Bone marrow (tissue), 2 donors: ENCODE results near the gene UPK3BL2.
"Not testable (repeated sequence)": the region's sequence is repeated elsewhere in the genome, so short reads cannot be mapped to it uniquely, and the experiment has no call there.

Experiments used
- DNase-seq, 2 donors: peaks; one replicate each; lab custom pipeline; 2025; lab: John Stamatoyannopoulos, UW

UPK3BL2 gene

DNA sequence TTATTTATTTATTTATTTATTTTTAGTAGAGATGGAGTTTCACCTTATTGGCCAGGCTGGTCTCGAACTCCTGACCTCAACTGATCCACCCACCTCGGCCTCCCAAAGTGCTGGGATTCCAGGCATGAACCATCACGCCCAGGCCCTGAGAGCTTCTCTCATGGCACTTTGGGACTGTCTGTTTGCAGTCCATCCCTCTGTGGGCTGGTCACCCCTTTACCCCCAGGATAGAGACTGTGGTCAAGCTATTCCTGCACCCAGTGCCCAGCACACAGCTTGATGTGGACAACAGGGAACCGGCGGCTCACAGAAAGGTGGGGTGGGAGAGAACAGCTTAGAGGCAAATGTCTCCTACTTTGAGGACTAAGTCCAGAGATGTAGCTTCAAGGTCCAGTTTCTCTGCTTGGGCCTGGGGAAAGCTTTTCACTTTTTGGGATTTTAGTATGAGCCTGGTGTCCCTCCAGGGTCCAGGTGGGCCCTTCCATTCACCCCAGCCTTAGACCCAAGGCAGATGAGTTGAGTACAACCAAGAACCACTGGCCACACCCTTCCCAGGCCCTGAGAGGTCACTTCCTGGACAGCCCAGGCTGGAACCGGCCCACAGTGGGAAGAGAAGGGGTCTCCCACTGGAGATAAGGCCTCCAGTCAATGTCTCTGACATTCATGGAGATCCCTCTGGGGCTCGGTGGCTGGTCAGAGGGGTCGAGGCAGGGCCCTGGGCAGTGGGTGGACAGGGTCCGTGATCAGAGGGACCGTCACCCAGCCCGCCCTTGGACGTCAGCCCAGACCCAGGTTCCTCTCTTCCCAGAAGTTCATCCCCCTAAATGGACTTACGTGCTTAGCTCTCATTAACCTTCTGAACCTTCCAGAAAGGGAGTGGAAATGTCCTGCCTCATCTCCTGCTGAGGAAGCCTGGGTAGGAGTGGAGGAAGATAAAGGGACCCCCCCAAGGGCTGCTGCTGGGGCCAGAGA lies 15.4 kb downstream of the UPK3BL2 start:
- DNase-seq = not testable (repeated sequence)

DNA sequence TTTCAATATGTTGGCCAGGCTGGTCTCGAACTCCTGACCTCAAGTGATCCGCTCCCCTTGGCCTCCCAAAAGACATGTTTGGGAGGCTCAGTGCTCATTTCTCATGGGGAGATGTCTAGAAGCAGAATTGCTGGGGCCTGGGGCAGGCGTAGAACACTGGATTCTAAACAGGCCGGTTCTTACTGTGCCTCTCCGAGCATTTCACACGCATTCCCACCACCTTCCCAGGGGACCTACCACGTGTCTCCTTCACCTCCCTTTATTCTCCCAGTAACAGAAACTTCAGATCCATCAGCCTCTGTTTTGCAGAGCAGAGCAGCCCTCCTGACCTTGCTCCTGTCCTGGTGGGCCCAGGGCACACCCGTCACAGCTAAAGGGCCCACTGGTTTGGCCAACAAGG lies 16.3 kb downstream of the UPK3BL2 start:
- not testable (repeated sequence) for DNase-seq

DNA sequence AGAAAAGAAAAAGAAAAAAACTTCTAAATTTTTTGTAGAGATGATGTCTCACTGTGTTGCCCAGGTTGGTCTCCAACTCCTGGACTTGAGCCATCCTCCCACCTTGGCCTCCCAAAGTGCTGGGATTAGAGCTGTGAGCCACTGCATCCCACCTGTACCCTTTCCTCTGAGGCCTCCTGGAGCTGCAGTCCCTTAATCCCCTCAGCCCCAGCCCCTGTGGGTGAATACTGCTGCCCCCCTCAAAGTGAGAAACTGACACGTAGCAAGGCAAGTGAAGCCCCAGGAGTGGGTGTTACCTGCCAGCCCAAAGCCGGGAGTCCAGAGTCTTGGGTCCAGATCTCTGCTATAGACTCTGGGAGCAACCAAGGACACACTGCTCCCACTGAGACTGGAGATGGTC lies 18.7 kb downstream of the UPK3BL2 start:
- not testable (repeated sequence) for DNase-seq

DNA sequence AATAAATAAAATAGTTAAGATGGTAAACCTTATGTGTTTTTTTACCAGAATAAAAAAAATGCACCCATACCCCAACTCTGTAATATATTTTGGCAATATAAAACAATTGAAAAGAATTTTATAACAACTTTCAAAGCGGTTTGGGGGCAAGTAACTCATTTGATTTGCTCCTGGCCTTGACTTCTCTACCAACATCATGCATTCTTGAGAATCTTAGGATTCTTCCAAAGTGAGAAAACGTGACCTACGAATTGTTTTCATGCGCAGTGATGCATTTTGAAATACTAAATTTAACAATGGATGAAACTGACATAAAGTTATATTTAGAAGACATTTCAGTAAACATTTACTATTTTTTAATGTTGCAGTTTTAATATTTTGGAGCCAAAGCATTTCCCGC lies 22.7 kb downstream of the UPK3BL2 start:
- DNase-seq = not testable (repeated sequence)

DNA sequence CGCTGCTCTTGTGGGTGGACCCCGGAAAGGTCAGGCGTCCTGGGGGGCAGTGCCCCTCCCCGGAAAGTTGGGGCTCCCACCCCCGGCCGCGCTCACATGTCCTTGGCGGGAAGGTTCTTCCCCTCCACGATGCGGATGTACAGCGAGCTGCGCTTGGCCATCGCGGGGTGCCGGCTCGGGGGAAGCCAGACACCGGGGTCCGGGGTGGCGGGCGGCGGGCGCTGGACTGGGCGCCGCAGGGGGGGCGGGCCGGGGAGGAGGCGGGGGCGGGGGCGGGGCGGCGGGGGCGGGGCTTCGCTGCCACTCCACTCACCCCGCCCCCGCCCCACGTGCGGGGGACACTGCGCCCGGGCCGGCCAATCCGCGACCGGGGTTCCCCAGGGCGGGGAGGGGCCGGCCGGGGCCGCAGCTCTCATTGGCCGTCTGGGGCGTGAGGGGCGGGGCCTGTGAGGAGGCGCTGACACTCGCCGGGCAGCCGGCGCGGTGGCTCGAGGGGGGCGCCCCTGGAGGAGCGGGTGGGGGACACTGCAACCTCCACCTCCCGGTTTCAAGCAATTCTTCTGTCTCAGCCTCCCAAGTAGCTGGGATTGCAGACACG lies 25.8 kb downstream of the UPK3BL2 start, which contains the start of gene RASA4B:
TSS of gene RASA4B (minus strand) at position 228 of the 598 bp plus-strand sequence. CDS start at position 161, 67 bp downstream.
- DNase-seq = not testable (repeated sequence)

DNA sequence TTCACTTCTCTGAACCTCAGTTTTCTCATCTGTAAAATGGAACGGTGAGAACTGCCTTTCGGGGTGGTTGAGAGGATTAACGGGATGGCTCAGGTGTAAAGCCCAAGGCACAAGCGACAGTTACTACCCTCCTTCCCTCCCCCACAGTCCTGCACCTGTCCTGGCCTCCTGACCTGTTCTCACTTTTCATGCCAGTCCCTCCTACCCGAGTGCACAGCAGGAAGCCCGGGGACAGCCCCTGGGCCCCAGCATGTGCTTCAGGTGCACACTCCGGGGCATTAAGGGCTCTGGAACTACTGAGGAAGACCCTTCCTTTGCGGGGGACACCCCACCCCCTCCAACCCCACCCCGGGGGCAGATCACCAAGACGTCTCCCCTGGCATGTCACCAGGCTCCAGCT lies 26.5 kb downstream of the UPK3BL2 start:
- DNase-seq = not testable (repeated sequence)

DNA sequence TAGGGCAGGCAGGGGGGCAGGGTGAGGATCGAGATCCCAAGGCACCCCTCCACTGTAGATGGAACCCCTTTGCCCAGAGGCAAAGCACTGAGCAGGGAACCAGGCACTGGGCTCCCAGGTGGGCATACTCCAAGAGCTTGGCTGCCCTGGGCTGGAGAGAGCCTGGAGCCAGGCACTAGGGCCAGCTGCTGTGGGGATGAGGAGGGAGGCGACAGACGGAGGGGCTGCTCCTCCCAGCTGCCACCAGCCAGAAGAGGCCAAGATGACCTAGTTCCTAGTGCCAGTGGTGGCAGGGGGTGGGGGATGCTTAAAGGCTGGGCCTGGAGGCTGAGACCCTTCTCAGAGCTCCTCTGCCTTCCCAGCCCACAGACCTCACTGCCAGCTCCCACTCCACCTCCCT lies 27.6 kb downstream of the UPK3BL2 start:
- DNase-seq = not testable (repeated sequence)

DNA sequence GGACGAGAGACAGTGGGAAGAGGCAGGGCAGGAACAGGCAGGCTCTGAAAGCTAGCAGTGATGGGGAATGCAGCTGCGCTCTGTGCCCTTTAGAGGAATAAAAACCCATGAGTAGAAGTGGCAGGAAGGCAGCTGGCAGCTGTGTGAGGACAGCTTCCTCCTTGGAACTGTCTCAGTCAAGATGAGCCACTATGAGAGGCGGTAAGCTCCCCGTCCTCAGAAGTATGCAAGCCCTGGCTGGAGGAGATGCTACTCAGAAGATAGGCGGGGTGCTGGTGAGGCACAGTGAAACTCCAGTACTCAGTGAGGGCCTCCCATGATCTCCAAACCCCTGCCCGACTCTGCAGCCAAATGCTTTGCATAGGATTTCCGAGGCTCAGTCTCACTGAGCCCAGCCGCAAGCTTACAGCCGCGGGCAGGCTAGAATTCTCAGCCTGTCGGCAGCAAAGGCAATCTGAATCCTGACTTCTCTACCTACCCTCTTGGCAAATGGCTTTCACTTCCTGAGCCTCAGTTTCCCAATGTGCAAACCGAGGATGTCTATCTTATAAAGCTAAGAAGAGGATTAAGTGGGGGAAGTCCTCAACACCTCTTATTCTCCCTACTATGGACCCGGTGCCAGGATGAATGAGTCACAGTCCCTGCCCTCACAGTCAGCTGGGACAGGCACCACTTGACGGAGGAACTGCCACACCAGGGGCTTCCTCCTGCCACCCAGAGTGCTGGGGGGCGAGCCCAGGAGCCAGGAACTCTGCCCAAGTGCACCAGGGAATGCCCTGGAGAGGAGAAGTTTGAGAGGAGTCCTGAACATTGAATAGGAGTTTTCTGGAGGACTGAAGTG lies 28.4 kb downstream of the UPK3BL2 start:
- not testable (repeated sequence) for DNase-seq

DNA sequence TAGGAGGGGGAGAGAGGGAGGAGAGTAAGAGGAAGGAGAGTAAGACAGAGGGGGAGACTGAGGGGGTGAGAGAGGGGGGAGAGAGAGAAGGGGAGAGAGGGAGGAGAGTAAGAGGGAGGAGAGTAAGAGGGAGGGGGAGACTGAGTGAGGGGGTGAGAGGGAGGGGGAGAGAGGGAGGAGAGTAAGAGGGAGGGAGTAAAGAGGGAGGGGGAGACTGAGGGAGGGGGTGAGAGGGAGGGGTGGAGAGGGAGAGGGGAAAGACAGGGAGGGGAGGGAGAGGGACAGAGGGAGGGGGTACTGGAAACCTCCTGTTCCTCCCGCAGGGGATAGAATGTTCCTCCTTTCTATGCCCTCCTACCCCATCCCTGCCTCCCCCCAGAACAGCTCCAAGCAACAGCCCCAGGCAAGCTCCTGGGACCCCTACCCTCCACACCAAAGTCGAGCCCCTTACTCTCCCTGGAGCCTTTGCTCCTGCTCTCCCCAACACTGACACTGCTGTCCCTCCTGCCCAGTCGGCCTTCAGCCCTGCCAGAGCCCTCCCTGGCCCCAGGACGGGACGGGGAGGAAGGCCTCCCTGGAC lies 30.8 kb downstream of the UPK3BL2 start:
- not testable (repeated sequence) for DNase-seq

DNA sequence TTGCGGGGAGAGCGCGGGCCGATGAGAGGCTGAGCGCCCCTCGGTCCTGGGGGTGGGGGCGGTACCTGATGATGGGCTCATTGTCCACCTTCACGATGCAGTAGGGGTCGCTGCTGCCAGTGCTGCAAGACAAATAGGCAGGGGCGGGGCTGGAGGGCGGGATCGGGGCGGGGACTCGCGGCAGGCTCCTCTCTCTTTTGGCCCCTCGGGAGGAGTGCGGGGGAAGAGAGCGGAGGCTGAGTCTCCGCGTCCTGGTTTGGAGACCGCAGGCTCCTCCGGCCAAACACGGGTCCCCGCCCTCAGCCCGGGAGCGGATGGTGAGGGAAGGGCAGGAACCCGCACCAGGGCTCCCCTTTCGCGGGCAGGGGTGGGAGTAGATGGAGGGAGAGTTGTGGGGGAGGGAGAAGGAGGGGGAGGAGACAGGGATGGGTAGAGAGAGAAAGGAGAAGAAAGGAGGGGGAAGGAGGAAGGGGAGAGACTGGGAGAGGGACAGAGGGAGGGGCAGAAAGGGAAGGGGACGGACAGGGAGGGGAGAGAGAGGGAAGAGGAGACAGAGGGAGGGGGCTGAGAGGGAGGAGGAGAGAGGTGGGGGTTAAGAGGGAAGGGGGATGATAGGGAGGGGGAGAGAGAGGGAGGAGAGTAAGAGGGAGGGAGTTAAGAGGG lies 31.5 kb downstream of the UPK3BL2 start:
- not testable (repeated sequence) for DNase-seq

DNA sequence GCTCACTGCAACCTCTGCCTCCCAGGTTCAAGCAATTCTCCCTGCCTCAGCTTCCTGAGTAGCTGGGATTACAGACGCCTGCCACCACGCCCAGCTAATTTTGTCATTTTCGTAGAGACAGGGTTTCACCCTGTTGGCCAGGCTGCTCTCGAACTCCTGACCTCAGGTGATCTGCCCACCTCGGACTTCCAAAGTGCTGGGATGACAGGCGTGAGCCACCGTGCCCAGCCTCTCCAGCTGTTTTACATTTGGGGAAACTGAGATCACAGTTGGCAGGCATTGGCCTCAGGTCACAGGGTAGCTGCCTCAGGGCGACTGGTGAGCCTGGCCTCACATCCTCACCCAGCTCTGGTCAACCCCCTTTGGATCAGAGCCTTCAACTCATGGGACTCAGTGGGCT lies 32.9 kb downstream of the UPK3BL2 start:
- DNase-seq = not testable (repeated sequence)

DNA sequence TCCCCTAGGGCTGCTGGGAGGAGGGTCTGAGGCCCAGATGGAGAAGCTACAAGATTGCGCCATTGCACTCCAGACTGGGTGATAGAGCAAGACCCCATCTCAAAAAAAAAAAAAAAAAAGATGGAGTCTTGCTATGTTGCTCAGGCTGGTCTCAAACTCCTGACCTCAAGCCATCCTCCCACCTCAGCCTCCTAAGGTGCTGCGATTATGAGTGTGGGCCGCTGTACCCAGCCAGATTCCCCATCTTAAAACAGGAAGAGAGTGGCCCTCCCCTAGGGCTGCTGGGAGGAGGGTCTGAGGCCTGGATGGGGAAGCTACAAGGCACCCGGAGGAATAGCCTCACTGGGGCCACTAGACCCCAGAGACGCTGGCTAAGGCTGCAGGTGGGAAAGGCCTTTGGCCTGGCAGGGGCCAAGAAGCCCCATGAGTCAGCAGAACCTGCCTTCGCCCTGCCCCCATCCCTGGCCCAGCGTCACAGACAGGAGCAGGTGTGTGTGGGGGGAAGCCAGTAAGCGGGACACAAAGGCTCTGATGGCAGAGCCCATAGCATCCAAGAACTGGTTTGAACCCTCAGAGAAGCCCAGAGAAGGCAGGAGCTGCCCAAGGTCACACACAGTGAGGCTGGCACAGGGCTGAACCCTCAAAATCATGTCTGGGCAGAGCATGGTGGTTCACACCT lies 35.9 kb downstream of the UPK3BL2 start:
- not testable (repeated sequence) for DNase-seq

DNA sequence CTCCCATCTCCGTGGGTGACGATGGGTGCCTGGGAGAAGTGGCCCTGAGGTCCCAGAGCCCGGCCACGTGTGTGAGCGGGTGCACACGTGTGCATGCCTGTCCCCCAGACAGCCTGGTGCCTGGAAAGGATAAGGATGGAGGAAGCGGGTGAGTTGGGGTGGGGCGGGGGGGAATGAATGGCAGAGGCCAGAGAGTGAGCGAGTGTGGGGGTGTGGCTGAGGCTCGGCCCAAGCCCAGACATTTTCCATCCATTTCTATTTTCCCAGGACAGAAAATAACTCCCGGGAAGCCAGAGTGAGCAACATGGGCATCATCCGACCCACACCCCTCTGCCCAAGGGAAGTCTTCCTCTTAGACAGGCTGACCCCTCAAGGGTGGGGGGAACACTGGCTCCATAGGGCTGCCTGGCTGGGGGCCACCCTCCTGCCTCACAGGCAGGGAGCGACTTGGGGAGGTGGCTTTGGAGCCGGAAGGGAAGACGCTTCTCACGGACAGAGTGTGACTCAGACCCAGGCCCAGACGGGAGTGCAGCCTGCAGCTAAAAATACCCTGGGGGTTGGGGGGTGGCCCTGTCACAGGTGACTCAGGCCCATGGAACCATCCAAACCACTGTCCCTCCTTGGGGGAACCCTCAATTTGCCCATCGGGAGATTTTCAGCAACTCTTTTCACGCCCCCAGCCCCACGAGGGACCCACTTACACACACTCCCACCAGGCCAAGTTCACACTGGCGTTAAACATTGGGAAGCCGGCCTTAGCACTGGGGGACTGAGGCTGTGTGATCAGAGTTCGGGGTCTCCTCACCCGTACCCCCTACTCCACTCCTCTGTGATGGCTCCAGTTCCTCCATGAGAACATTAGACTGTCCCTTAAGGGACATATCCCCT lies 38.0 kb downstream of the UPK3BL2 start:
- DNase-seq = not testable (repeated sequence)

DNA sequence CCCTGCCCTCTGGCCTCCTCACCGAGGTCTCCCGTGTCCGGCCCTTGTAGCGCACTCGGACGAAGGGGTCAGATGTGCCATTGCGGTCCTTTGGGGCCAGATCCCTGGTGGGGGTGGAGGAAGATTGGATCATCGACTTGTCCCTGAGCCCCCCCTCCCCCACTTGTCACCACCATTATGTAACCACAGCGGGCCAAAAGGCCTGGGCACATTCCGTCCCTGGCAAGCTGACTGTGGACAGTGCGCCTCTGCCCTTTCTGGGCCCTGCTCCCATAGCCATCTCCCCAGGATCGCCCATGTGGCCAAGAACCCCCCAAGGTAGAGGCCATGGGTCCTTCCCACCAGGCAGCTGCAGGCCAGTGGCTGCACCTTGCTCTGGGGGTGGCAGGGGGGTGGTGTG lies 40.4 kb downstream of the UPK3BL2 start:
- DNase-seq = not testable (repeated sequence)

DNA sequence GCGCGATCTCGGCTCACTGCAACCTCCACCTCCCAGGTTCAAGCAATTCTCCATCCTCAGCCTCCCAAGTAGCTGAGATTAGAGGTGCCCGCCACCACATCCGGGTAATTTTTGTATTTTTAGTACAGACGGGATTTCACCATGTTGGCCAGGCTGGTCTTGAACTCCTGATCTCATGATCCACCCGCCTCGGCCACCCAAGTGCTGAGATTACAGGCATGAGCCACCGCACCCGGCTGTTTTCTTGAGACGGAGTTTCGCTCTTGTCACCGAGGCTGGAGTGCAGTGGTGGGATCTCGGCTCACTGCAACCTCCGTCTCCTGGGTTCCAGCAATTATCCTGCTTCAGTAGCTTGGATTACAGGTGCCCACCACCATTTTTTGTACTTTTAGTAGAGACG lies 45.2 kb downstream of the UPK3BL2 start:
- DNase-seq = not testable (repeated sequence)

DNA sequence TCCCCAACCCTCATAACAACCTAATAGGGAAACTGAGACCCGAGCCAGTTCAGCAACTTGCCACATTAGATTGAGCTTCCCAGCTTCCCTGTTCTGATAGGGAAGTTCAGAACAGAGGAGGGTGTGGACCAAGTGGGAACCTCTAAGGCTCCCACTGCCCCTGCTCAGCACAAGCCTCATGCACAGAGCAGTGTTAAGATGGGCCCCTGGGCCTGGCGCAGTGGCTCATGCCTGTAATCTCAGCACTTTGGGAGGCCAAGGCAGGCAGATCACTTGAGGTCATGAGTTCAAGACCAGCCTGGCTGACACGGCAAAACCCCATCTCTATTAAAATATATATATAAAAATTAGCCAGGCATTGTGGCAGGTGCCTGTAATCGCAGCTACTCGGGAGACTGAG lies 46.2 kb downstream of the UPK3BL2 start:
- not testable (repeated sequence) for DNase-seq

DNA sequence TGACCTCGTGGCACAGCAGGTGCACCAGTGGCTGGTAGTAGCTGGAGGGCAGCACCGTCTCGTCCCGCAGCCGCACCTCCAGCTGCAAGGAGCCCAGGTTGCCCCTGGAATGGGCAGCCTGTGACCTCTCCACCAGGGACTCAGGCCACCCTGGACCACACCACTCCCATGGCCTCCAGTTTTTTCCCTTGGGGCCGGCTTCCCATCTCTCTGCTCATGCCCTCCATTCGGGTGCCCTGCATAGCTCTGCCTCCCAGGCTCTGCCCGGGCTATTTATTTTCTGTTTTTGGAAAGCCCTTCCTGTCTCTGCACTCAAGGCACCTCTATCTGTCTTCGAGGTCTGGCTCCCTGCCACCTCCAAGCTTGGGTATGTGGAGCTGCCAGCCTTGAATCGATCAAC lies 46.6 kb downstream of the UPK3BL2 start:
- not testable (repeated sequence) for DNase-seq

DNA sequence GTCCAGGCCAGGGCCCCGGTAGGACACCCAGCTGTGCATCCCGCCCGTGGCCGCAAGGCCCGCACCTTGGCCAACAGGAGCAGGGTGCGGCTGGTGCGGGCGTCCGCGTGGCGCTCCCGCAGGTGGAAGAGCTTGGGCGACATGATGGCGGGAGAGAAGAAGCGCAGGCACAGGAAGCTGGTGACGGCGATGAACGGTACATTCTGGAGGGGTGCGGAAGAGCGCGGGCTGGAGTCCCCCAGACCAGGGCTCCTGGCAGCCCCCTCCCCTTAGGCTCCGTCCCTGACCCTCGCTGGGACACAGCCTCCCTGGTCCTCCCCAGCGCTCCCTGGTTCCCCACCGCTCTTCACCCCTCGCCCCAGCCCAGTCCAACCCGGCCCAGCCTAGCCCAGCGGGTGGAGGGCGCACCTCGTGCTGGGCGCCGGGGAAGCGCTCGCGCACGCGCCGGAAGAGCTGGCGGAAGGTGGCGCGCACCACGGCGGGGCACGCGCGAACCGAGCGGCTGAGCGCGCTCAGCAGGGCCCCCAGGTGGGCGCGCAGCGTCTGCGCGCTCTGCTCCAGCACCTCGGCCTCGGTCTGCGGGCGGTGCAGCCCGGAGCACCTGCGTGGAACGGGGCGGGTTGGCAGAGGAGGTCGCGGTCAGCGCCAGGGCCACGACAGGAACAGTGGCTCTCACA lies 48.9 kb downstream of the UPK3BL2 start:
- DNase-seq = not testable (repeated sequence)

DNA sequence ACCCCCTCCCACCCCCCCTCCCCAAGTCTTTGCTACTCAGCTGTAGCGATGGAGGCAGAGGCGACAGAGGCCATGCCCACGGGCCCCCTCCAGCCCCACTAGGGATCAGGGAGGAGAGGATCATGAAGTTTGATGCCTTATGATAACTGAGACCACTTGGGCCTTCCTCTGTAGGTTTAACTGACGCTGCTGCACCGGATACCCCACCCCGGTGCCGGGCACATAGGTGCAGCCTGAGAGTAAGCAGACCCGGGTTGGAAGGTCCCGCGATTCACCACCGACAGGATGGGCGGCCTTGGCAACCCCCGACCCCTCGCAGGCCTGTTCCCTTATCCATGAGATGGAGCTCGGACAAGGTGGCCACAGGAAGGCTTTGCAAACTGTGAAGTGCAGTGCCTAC lies 49.5 kb downstream of the UPK3BL2 start:
- not testable (repeated sequence) for DNase-seq
